ENCODE results near the gene C1QBP. TPM values are rescaled to one million over a fixed set of nuclear protein-coding genes. Genes with fewer than 3 reads are reported as not detected.

C1QBP gene
- total and polyA plus RNA-seq, 2 of the 8 experiments (the other 6 are each of a cell fraction or from before 2014, with no cell fraction given) = 355 to 454 TPM

- no peak overlapping the region for H4K8ac ChIP-seq (ENCODE audit: extremely low read depth, insufficient read depth, low read length)
- H2BK12ac ChIP-seq (ENCODE audit: low read depth, low read length) = no peak overlapping the region
- FAIRE-seq (no peak), DNase-seq (ENCODE audit: low read depth in 1 of 2, low spot score in 2 of 2) (no peak)
- ChIA-PET POLR2A (ENCODE audit: partially characterized antibody) (interaction anchor here (0.6 to 1.5 kb wide), 6 partner anchors 10 to 384 kb away, joined by 3 to 6 read pairs (median 4); partner anchors contain the start of gene DHX33), CTCF (ENCODE audit: partially characterized antibody) (no interaction called here)
- H3K9me3 ChIP-seq (ENCODE audit: insufficient read depth in 2 of 2, low read depth in 1 of 2, low read length in 1 of 2) = no peaks in the 10 kb centered on the region
- no peak overlapping the region for H3K4me2 ChIP-seq (ENCODE audit: insufficient read depth in 1 of 2, low read depth in 2 of 2, low read length in 2 of 2)
- H3K23me2 ChIP-seq (ENCODE audit: low read depth, low read length) = 0 out of 2 replicates have a peak, but pooled peaks cover 3% of the 10 kb centered on the region
- H2AK5ac ChIP-seq (ENCODE audit: low read depth, low read length) = no peak overlapping the region
- no peak overlapping the region for H4K5ac ChIP-seq (ENCODE audit: insufficient read length, low read depth, low read length)
- peaks cover 2 to 4% of the 10 kb centered on the region in 2 experiments for H4K20me1 ChIP-seq (replicated peaks in 1 of 2; ENCODE audit: control insufficient read depth in 1 of 2, insufficient read depth in 2 of 2, low read length in 2 of 2)
- H3K79me2 ChIP-seq (ENCODE audit: control insufficient read depth in 1 of 2, insufficient read depth in 2 of 2, low read length in 2 of 2) = peaks cover 8 to 50% of the 10 kb centered on the region in 2 experiments
- peaks cover 7% of the 10 kb centered on the region; the same call in 1 of the 2 replicates for H3K79me1 ChIP-seq (ENCODE audit: low read depth, low read length)
- WGBS, 2 experiments (ENCODE audit: extremely low coverage in 1 of 2, insufficient coverage in 1 of 2, insufficient read length in 1 of 2, insufficient replicate concordance in 2 of 2, low coverage in 1 of 2, low lambda C conversion rate in 2 of 2, missing lambda C conversion rate in 1 of 2) = 96% methylated on average over 6 of the region's 6 CpGs; no CpG with 5 or more reads in 1 of the 2 experiments
- no peaks in the 10 kb centered on the region for H3K4me1 ChIP-seq (replicated peaks in 1 of 4; ENCODE audit: control insufficient read depth in 3 of 4, insufficient read depth in 4 of 4, low read length in 3 of 4)
- H3K56ac ChIP-seq (replicated peaks; ENCODE audit: insufficient read length, low read depth, low read length) = no peak overlapping the region
- no peaks in the 10 kb centered on the region for H3K27me3 ChIP-seq (replicated peaks in 1 of 4; ENCODE audit: control insufficient read depth in 3 of 4, extremely low read depth in 1 of 4, insufficient read depth in 3 of 4, low read length in 3 of 4)
- H3K36me3 ChIP-seq (ENCODE audit: control insufficient read depth in 2 of 4, insufficient read depth in 4 of 4, low read length in 3 of 4) = peaks cover 21 to 74% (median 46%) of the 10 kb centered on the region in 4 experiments
- no peak overlapping the region for H4K91ac ChIP-seq (replicated peaks; ENCODE audit: insufficient read length, low read length)
- no peak overlapping the region for H2BK120ac ChIP-seq (replicated peaks; ENCODE audit: low read depth, low read length)
- H2BK15ac ChIP-seq (ENCODE audit: low read length) = no peak overlapping the region
- H2BK5ac ChIP-seq (ENCODE audit: low read depth, low read length) = no peak overlapping the region
- TF ChIP-seq SUZ12 (IDR thresholded peaks at IDR 0.05; ENCODE audit: low read length) = no peak
- TF ChIP-seq TAF1 (IDR thresholded peaks at IDR 0.05; ENCODE audit: low read depth, low read length) = no peak
- no peak for TF ChIP-seq SRF (IDR thresholded peaks at IDR 0.05; ENCODE audit: low read depth, low read length)
- no peak for TF ChIP-seq CHD1 (IDR thresholded peaks at IDR 0.05; ENCODE audit: low read depth, low read length)
- TF ChIP-seq TBP (IDR thresholded peaks at IDR 0.05; ENCODE audit: low read depth, low read length) = no peak
- no peak for TF ChIP-seq RXRA (IDR thresholded peaks at IDR 0.05; ENCODE audit: insufficient read depth, low read depth, low read length)
- no peak for TF ChIP-seq EGR1 (IDR thresholded peaks at IDR 0.05; ENCODE audit: borderline replicate concordance, low read depth, low read length)
- no peak for TF ChIP-seq BCL11A (IDR thresholded peaks at IDR 0.05; ENCODE audit: low read depth in 2 of 2, low read length in 2 of 2)
- TF ChIP-seq RNF2 (IDR thresholded peaks at IDR 0.05; ENCODE audit: borderline replicate concordance, low read depth, low read length, missing control alignments, poor library complexity, severe bottlenecking) = no peak
- TF ChIP-seq SIRT6 (IDR thresholded peaks at IDR 0.05; ENCODE audit: low read length) = no peak
- TF ChIP-seq SAP30 (IDR thresholded peaks at IDR 0.05; ENCODE audit: insufficient read depth, insufficient replicate concordance, low read length) = no peak
- no peak for TF ChIP-seq CEBPB (IDR thresholded peaks at IDR 0.05; ENCODE audit: low read depth, low read length)
- TF ChIP-seq JUND (IDR thresholded peaks at IDR 0.05; ENCODE audit: low read length) = no peak
- TF ChIP-seq TEAD4 (IDR thresholded peaks at IDR 0.05; ENCODE audit: low read depth, low read length) = no peak
- H3K14ac ChIP-seq (ENCODE audit: insufficient read length) = no peak overlapping the region
- no peak overlapping the region for H3K4me3 ChIP-seq (ENCODE audit: extremely low read depth in 1 of 4, insufficient read depth in 2 of 4, low read depth in 3 of 4, low read length in 4 of 4)
- no peak overlapping the region for H3K23ac ChIP-seq (ENCODE audit: insufficient read length)
- H3K4ac ChIP-seq (replicated peaks; ENCODE audit: insufficient read length, low read depth, low read length) = no peak overlapping the region
- H2BK20ac ChIP-seq (ENCODE audit: low read length) = no peak overlapping the region
- H3K27ac ChIP-seq (ENCODE audit: low read depth, low read length) = no peak overlapping the region
- no peak overlapping the region for H3K9ac ChIP-seq (replicated peaks in 1 of 4; ENCODE audit: extremely low read depth in 1 of 4, low read depth in 3 of 4, low read length in 3 of 4)
- no peak overlapping the region for H2AFZ ChIP-seq (ENCODE audit: low read length)
- no peak overlapping the region for H3K18ac ChIP-seq (ENCODE audit: extremely low read depth, low read length)
Observed at GRCh38 chr17:5480962-5481361, 42.0 kb upstream of the C1QBP start.

Data from H1 (cell line).